Panc1 (cell line): Measurements from ENCODE around the gene SFXN2.

Experiments used
- CTCF ChIP-seq: fragments of 450-650 bp; IDR thresholded peaks from 2 replicates; pipeline ENCODE4 v1.5.1; 2017; ENCODE audit warnings: mild to moderate bottlenecking
- POLR2AphosphoS5 ChIP-seq: IDR thresholded peaks from 2 replicates; pipeline ENCODE4 v1.6.1; 2012; ENCODE audit warnings: mild to moderate bottlenecking, low read depth, low read length, moderate library complexity
- REST ChIP-seq, 2 experiments: IDR thresholded peaks; 2 replicates each; pipeline ENCODE4 v1.6.1; 2011 to 2012; ENCODE audit warnings: low read depth in 2 of 2, control low read depth in 1 of 2, low read length in 1 of 2, mild to moderate bottlenecking in 1 of 2, moderate library complexity in 1 of 2; ENCODE audit not compliant: insufficient read depth in 1 of 2

- TF ChIP-seq POLR2AphosphoS5, result no peak
- TF ChIP-seq CTCF, result no peak
- TF ChIP-seq REST (IDR thresholded peaks at IDR 0.05; ENCODE audit: insufficient read depth in 1 of 2, low read depth in 2 of 2, low read length in 1 of 2), result no peak
Measured at GRCh38 chr10:102782673-102783551, 68.5 kb downstream of the SFXN2 start.
